Activated CD8-positive, alpha-beta memory T cell treated with anti-CD3 and anti-CD28 coated beads, Interleukin-2, amount 50 U/mL, for 48 hours (primary cell): ENCODE results near the gene CORO7.

Experiments
- DNase-seq: peaks from one replicate; pipeline ENCODE4 v3.0.0-alpha.2; 2020

Gene CORO7

GRCh38 chr16:4332623-4333307, 83.6 kb downstream of the CORO7 start:
- no peak for DNase-seq

- DNase-seq: no peak
Measured at GRCh38 chr16:4332083-4332482, 84.3 kb downstream of the CORO7 start.

GRCh38 chr16:4330277-4330874, 86.0 kb downstream of the CORO7 start:
- DNase-seq: peak; percentile 90

- no peak for DNase-seq
Measured at GRCh38 chr16:4328782-4329775, 87.3 kb downstream of the CORO7 start.

GRCh38 chr16:4328046-4328781, 88.2 kb downstream of the CORO7 start:
- peak; percentile 80 for DNase-seq

- DNase-seq: no peak
Measured at GRCh38 chr16:4327386-4328045, 88.9 kb downstream of the CORO7 start.

GRCh38 chr16:4325253-4325758, 91.1 kb downstream of the CORO7 start:
- DNase-seq: no peak

GRCh38 chr16:4324492-4325252, 91.7 kb downstream of the CORO7 start:
- no peak for DNase-seq

GRCh38 chr16:4323845-4324488, 92.4 kb downstream of the CORO7 start:
- no peak for DNase-seq

GRCh38 chr16:4323071-4323844, 93.1 kb downstream of the CORO7 start:
- DNase-seq: no peak

- DNase-seq: no peak
Measured at GRCh38 chr16:4322121-4323052, 94.0 kb downstream of the CORO7 start.

GRCh38 chr16:4321286-4322120, 94.9 kb downstream of the CORO7 start:
- no peak for DNase-seq

- no peak for DNase-seq
Measured at GRCh38 chr16:4320571-4321137, 95.7 kb downstream of the CORO7 start.

- DNase-seq: peak; percentile 83
Measured at GRCh38 chr16:4319454-4320421, 96.7 kb downstream of the CORO7 start.

GRCh38 chr16:4318967-4319366, 97.4 kb downstream of the CORO7 start:
- DNase-seq: no peak

GRCh38 chr16:4318451-4318910, 97.9 kb downstream of the CORO7 start:
- no peak for DNase-seq
